Measurements from ENCODE around the gene GNGT2. TPM values are rescaled to one million over a fixed set of nuclear protein-coding genes. Genes with fewer than 3 reads are reported as not detected.

The GNGT2 gene
- polyA plus RNA-seq (ENCODE audit: low read depth in 6 of 6), result 10 to 100 TPM in 3 of 6 donors, 1 to 10 TPM in 3; 4.5 to 16.0 (median 11.3) TPM

- peak; percentile 92 to 95 for ATAC-seq (ENCODE audit: low read depth in 2 of 2)
These were observed at the start of gene GNGT2, which contains the start of gene ABI3 for GRCh38 chr17:49210158-49211029. TSS of gene GNGT2 (minus strand) at chr17:49210574. CDS start at chr17:49207422, 3,152 bp downstream. TSS of gene ABI3 (plus strand) at chr17:49210707. CDS start at chr17:49210725, 18 bp downstream.

GRCh38 chr17:49259663-49260010, 49.3 kb upstream of the GNGT2 start:
- ATAC-seq (ENCODE audit: low read depth in 2 of 2) (no peak), DNase-seq (no peak)
- H3K4me1 Mint-ChIP-seq, result peaks cover 6 to 11% (median 8%) of the 10 kb centered on the region in 3 donors
- peak overlapping the region in 1 of 6 donors; percentile 31 for H3K27ac Mint-ChIP-seq
- peak overlapping the region; percentile 76 to 94 (median 87) for H3K4me3 Mint-ChIP-seq
- H3K36me3 Mint-ChIP-seq, result no peaks in the 10 kb centered on the region
- no peaks in the 10 kb centered on the region for H3K9me3 Mint-ChIP-seq
- H3K27me3 Mint-ChIP-seq, result peaks cover 9 to 35% (median 12%) of the 10 kb centered on the region in 3 donors

More at GRCh38 chr17:49210158-49211029, at the start of gene GNGT2, which contains the start of gene ABI3:
- no peaks in the 10 kb centered on the region for H3K36me3 Mint-ChIP-seq
- no peaks in the 10 kb centered on the region for H3K27me3 Mint-ChIP-seq
- peak; percentile 74 for DNase-seq
- H3K9me3 Mint-ChIP-seq, result no peaks in the 10 kb centered on the region
- peak within 1 kb of the TSS; percentile 91 to 94 (median 92) for H3K4me3 Mint-ChIP-seq
- peak within 1 kb of the TSS; percentile 91 to 99 (median 94) for H3K27ac Mint-ChIP-seq
- H3K4me1 Mint-ChIP-seq, result peaks cover 62 to 74% (median 67%) of the 10 kb centered on the region in 3 donors

DNA sequence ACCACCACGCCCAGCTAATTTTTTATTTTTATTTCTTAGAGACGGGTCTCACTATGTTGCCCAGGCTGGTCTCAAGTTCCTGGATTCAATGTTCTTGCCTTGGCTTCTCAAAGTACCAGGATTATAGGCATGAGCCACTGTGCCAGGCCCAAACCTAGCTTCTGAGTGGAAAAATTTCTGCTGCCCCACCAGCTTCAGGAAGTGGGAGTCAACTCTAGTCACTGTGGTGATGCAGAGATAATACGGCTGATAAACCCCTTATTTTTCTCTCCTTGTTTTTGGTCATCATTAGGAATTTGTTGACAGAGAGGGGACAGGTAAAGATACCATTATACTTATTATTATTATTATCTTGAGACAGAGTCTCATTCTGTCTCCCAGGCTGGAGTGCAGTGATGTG, 48.0 kb upstream of the GNGT2 start:
- Mint-ChIP-seq H3K27me3 (peaks cover 3 to 29% (median 4%) of the 10 kb centered on the region in 3 donors), H3K4me1 (peaks cover 6 to 11% (median 8%) of the 10 kb centered on the region in 3 donors), H3K4me3 (peak overlapping the region in 3 of 8 donors; percentile 25 to 84 (median 76)), H3K9me3 (no peaks in the 10 kb centered on the region), H3K36me3 (no peaks in the 10 kb centered on the region), H3K27ac (no peak overlapping the region)
- ATAC-seq (ENCODE audit: low read depth in 2 of 2) (no peak), DNase-seq (no peak)

- Mint-ChIP-seq H3K36me3 (no peaks in the 10 kb centered on the region), H3K9me3 (no peaks in the 10 kb centered on the region), H3K27ac (no peak overlapping the region), H3K4me1 (peaks cover 0 to 3% (median 0%) of the 10 kb centered on the region in 3 donors), H3K4me3 (no peak overlapping the region), H3K27me3 (peaks cover 1 to 6% (median 6%) of the 10 kb centered on the region in 3 donors)
- ATAC-seq (ENCODE audit: low read depth in 2 of 2) (no peak), DNase-seq (no peak)
These were observed 44.8 kb upstream of the GNGT2 start for GRCh38 chr17:49255125-49255524.

GRCh38 chr17:49254066-49254465, 43.7 kb upstream of the GNGT2 start:
- H3K4me3 Mint-ChIP-seq, result no peak overlapping the region
- peaks cover 4 to 17% (median 14%) of the 10 kb centered on the region in 3 donors for H3K27me3 Mint-ChIP-seq
- H3K27ac Mint-ChIP-seq, result no peak overlapping the region
- no peaks in the 10 kb centered on the region for H3K36me3 Mint-ChIP-seq
- H3K9me3 Mint-ChIP-seq, result no peaks in the 10 kb centered on the region
- DNase-seq, result no peak
- no peak for ATAC-seq (ENCODE audit: low read depth in 2 of 2)
- no peaks in the 10 kb centered on the region for H3K4me1 Mint-ChIP-seq

- no peaks in the 10 kb centered on the region for H3K9me3 Mint-ChIP-seq
- no peaks in the 10 kb centered on the region for H3K36me3 Mint-ChIP-seq
- no peak for DNase-seq
- no peak overlapping the region for H3K27ac Mint-ChIP-seq
- H3K4me3 Mint-ChIP-seq, result no peak overlapping the region
- ATAC-seq (ENCODE audit: low read depth in 2 of 2), result no peak
- H3K4me1 Mint-ChIP-seq, result no peaks in the 10 kb centered on the region
- H3K27me3 Mint-ChIP-seq, result peaks cover 4 to 31% (median 28%) of the 10 kb centered on the region in 3 donors
These were observed 41.8 kb upstream of the GNGT2 start for GRCh38 chr17:49252148-49252695.

GRCh38 chr17:49249890-49250522, 39.6 kb upstream of the GNGT2 start:
- ATAC-seq (ENCODE audit: low read depth in 2 of 2) (no peak), DNase-seq (no peak)
- no peaks in the 10 kb centered on the region for H3K9me3 Mint-ChIP-seq
- H3K4me3 Mint-ChIP-seq, result peak overlapping the region in 1 of 8 donors; percentile 47
- no peaks in the 10 kb centered on the region for H3K4me1 Mint-ChIP-seq
- H3K27ac Mint-ChIP-seq, result peak overlapping the region in 1 of 6 donors; percentile 32
- no peaks in the 10 kb centered on the region for H3K36me3 Mint-ChIP-seq
- H3K27me3 Mint-ChIP-seq, result peaks cover 4 to 42% (median 38%) of the 10 kb centered on the region in 3 donors

GRCh38 chr17:49249292-49249794, 39.0 kb upstream of the GNGT2 start:
- Mint-ChIP-seq H3K4me3 (no peak overlapping the region), H3K9me3 (no peaks in the 10 kb centered on the region), H3K4me1 (no peaks in the 10 kb centered on the region), H3K27ac (no peak overlapping the region), H3K36me3 (no peaks in the 10 kb centered on the region), H3K27me3 (peaks cover 4 to 47% (median 41%) of the 10 kb centered on the region in 3 donors)
- ATAC-seq (ENCODE audit: low read depth in 2 of 2), result no peak
- DNase-seq, result no peak

GRCh38 chr17:49247944-49248343, 37.6 kb upstream of the GNGT2 start:
- Mint-ChIP-seq H3K27ac (peak overlapping the region in 1 of 6 donors; percentile 36), H3K4me1 (no peaks in the 10 kb centered on the region), H3K36me3 (no peaks in the 10 kb centered on the region), H3K27me3 (peaks cover 4 to 50% (median 43%) of the 10 kb centered on the region in 3 donors), H3K9me3 (no peaks in the 10 kb centered on the region), H3K4me3 (no peak overlapping the region)
- ATAC-seq (ENCODE audit: low read depth in 2 of 2) (no peak), DNase-seq (no peak)

DNA sequence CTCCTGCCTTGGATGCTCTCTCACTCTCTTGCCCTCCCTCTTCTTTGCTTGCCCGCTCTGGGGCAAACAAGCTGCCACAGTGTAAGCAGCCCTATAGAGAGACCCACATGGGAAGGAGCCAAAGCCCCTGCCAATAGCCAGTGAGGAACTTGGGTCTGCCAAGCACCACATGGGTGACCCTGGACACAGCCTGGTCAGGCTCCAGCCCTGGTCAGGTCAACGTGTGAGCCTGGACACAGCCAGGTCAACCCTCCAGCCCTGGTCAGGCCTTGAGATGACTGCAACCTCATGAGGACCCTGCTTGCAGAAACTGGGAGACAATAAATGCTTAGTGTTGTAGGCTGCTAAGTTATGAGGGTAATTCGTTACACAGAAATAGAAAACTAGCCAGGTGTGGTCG, 34.5 kb upstream of the GNGT2 start:
- Mint-ChIP-seq H3K36me3 (no peaks in the 10 kb centered on the region), H3K9me3 (no peaks in the 10 kb centered on the region), H3K4me3 (no peak overlapping the region), H3K27me3 (peaks cover 0 to 56% (median 47%) of the 10 kb centered on the region in 3 donors), H3K27ac (no peak overlapping the region), H3K4me1 (no peaks in the 10 kb centered on the region)
- no peak for DNase-seq
- no peak for ATAC-seq (ENCODE audit: low read depth in 2 of 2)

DNA sequence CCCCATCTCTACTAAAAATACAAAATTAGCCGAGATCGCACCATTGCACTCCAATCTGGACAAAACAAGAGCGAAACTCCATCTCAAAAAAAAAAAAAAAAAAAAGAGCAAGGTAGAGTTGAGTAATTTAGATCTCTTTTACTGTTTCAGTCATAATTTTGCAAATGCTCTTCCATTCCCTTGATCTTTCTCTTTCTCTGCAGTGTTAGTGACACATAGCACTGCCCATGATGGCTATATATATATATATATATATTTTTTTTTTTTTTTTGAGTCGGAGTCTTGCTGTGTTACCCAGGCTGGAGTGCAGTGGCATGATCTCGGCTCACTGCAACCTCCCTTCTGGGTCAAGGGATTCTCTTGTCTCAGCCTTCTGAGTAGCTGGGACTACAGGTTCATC, 32.4 kb upstream of the GNGT2 start:
- H3K27ac Mint-ChIP-seq, result no peak overlapping the region
- no peaks in the 10 kb centered on the region for H3K9me3 Mint-ChIP-seq
- H3K27me3 Mint-ChIP-seq, result peaks cover 0 to 54% (median 42%) of the 10 kb centered on the region in 3 donors
- DNase-seq (no peak), ATAC-seq (ENCODE audit: low read depth in 2 of 2) (no peak)
- H3K4me1 Mint-ChIP-seq, result no peaks in the 10 kb centered on the region
- H3K4me3 Mint-ChIP-seq, result no peak overlapping the region
- no peaks in the 10 kb centered on the region for H3K36me3 Mint-ChIP-seq

DNA sequence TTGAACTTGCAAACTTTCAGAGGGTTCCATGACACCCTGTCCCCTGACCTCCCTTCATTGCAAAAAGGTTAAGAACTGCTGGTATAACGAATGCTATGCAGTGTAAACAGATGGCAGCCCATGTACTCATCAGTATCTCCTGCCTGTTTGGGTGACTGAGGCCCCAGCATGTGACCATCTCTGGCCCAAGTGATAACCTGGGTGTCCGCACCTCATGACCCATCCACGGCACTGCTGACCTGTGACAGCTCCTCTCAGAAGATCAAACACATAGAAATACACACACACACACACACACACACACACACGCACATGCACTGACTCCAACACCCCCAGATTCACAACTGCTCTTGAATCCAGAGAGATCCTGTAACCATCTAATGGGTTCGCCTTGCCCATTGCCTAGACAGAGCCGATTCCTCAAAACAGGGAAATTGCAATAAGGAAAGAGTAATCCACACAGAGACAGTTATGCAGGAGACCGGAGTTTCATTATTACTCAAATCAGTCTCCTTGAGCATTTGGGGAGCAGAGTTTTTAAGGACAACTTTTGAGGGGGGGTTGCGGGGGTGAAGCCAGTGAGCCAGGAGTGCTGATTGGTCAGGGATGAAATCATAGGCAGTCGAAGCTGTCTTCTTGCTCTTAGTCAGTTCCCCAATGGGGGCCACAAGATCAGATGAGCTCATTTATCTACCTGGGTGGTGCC, 31.5 kb upstream of the GNGT2 start:
- peaks cover 0 to 49% (median 34%) of the 10 kb centered on the region in 3 donors for H3K27me3 Mint-ChIP-seq
- DNase-seq (no peak), ATAC-seq (ENCODE audit: low read depth in 2 of 2) (no peak)
- no peak overlapping the region for H3K4me3 Mint-ChIP-seq
- no peaks in the 10 kb centered on the region for H3K4me1 Mint-ChIP-seq
- H3K27ac Mint-ChIP-seq, result no peak overlapping the region
- H3K9me3 Mint-ChIP-seq, result no peaks in the 10 kb centered on the region
- no peaks in the 10 kb centered on the region for H3K36me3 Mint-ChIP-seq

DNA sequence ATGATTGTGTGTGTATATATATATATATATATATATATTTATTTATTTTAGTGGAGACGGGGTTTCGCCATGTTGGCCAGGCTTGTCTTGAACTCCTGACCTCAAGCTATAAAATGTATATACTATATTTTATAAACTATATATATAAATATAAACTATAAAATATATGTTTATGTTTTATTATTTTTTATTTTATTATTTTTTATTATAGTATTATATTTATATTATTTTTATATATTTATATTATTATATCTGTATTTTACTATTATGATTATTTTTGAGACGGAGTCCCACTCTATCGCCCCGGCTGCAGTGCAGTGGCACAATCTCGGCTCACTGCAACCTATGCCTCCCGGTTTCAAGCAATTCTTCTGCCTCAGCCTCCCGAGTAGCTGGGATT, 30.7 kb upstream of the GNGT2 start:
- H3K27me3 Mint-ChIP-seq, result peaks cover 0 to 45% (median 30%) of the 10 kb centered on the region in 3 donors
- ATAC-seq (ENCODE audit: low read depth in 2 of 2), result no peak
- no peaks in the 10 kb centered on the region for H3K9me3 Mint-ChIP-seq
- no peaks in the 10 kb centered on the region for H3K4me1 Mint-ChIP-seq
- H3K4me3 Mint-ChIP-seq, result peak overlapping the region in 1 of 8 donors; percentile 47
- no peak overlapping the region for H3K27ac Mint-ChIP-seq
- no peak for DNase-seq
- H3K36me3 Mint-ChIP-seq, result no peaks in the 10 kb centered on the region

All from naive B cell (primary cell).